ENCODE data around the gene FNDC3B. TPM values are rescaled to one million over a fixed set of nuclear protein-coding genes. Genes with fewer than 3 reads are reported as not detected.

Gene FNDC3B
- total RNA-seq, 1 donor from 2014 or later: 290 TPM

DNA sequence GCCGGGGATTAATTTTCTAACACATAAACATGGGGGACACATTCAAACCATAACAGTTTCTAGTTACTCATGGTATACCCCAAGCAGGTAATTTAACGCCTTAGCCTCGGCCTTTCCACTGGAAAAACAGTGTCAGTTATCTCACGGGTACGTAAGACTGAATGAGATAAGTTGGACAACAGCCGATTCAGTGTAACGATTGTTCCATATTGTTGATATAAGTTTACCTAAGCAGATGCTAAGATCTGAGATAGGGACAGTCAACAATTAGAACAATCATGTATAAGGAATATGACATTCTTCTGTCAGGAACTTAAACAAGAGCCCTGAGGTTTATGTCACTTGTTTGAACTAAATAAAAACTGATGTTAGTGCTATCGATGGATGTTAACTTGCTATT lies 278.1 kb downstream of the FNDC3B start:
- peak overlapping the region; percentile 83 for H3K27ac Mint-ChIP-seq (ENCODE audit: unreplicated experiment)
- H3K9me3 Mint-ChIP-seq (ENCODE audit: low read depth): no peaks in the 10 kb centered on the region
- no peak for DNase-seq (ENCODE audit: low spot score)
- H3K4me1 Mint-ChIP-seq (ENCODE audit: low read depth): peaks cover 94% of the 10 kb centered on the region
- peaks cover 29% of the 10 kb centered on the region for H3K36me3 Mint-ChIP-seq (ENCODE audit: low read depth)
- H3K4me3 Mint-ChIP-seq (ENCODE audit: unreplicated experiment): no peak overlapping the region
- TF ChIP-seq, protein P1, sequence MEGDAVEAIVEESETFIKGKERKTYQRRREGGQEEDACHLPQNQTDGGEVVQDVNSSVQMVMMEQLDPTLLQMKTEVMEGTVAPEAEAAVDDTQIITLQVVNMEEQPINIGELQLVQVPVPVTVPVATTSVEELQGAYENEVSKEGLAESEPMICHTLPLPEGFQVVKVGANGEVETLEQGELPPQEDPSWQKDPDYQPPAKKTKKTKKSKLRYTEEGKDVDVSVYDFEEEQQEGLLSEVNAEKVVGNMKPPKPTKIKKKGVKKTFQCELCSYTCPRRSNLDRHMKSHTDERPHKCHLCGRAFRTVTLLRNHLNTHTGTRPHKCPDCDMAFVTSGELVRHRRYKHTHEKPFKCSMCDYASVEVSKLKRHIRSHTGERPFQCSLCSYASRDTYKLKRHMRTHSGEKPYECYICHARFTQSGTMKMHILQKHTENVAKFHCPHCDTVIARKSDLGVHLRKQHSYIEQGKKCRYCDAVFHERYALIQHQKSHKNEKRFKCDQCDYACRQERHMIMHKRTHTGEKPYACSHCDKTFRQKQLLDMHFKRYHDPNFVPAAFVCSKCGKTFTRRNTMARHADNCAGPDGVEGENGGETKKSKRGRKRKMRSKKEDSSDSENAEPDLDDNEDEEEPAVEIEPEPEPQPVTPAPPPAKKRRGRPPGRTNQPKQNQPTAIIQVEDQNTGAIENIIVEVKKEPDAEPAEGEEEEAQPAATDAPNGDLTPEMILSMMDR (IDR thresholded peaks at IDR 0.05): no peak
- H3K27me3 Mint-ChIP-seq (ENCODE audit: low read depth): no peaks in the 10 kb centered on the region

DNA sequence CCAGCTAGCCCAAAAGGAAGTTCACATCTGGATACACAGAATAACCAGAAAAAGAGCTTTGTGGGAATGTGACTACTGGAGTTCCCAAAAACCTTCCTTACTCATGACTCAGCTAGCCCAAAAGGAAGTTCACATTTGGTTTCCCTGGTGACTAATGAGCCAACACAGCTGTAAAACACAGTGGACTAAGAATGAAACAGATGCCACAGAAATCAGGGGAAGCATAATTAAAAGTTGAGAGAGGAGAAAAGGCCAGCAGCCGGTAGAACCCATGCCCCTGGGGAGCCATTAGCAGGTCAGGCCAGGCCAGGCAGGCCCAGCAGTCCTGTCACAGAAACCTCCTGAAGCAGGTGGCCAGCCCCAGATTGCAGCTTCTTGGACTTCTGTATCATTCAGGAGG lies 278.6 kb downstream of the FNDC3B start:
- no peaks in the 10 kb centered on the region for H3K27me3 Mint-ChIP-seq (ENCODE audit: low read depth)
- DNase-seq (ENCODE audit: low spot score): no peak
- H3K9me3 Mint-ChIP-seq (ENCODE audit: low read depth): no peaks in the 10 kb centered on the region
- peaks cover 94% of the 10 kb centered on the region for H3K4me1 Mint-ChIP-seq (ENCODE audit: low read depth)
- TF ChIP-seq, protein P1 (IDR thresholded peaks at IDR 0.05): no peak
- H3K27ac Mint-ChIP-seq (ENCODE audit: unreplicated experiment): peak overlapping the region; percentile 83
- H3K36me3 Mint-ChIP-seq (ENCODE audit: low read depth): peaks cover 25% of the 10 kb centered on the region
- no peak overlapping the region for H3K4me3 Mint-ChIP-seq (ENCODE audit: unreplicated experiment)

DNA sequence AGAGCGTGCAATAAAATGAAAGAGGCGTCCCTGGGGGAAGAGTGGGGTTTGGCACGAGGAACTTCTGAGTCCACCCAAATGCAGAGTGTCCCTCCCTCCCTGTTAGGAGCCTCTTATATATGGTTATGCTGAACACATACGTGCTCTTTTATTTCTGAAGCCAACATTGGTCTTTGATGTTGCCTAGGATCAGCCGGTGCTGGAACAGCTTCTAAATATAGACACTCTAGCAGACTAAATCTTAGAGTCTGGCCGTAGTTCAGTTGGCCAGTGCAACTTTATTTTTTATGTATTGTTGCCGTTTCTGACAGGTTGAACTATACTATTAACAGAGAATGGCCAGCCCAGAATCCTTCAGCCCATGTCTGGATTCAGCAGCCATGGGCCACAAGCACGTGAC lies 280.2 kb downstream of the FNDC3B start:
- Mint-ChIP-seq H3K9me3 (ENCODE audit: low read depth) (no peaks in the 10 kb centered on the region), H3K4me3 (ENCODE audit: unreplicated experiment) (no peak overlapping the region), H3K27ac (ENCODE audit: unreplicated experiment) (peak overlapping the region; percentile 83), H3K4me1 (ENCODE audit: low read depth) (peaks cover 92% of the 10 kb centered on the region), H3K36me3 (ENCODE audit: low read depth) (peaks cover 27% of the 10 kb centered on the region), H3K27me3 (ENCODE audit: low read depth) (no peaks in the 10 kb centered on the region)
- TF ChIP-seq, protein P1 (IDR thresholded peaks at IDR 0.05): no peak
- DNase-seq (ENCODE audit: low spot score): no peak

DNA sequence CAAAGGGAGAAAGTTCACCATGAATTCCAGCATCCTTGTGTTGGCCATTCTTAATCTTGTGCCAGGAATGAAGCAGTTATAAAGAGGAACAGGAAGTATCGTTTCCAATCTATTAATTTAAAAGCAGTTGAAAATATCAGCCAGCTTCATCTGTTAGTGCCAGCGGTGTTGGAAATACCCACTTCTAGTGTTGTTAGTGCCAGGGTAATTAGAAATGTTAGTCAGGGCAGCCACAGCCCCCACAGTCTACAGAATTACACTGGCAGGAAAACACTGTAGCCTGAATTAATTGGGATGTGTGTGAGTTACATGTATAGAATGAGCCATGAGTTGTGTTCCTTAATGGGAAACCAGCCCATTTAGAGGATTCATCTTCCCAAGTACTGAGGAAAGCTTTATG lies 281.1 kb downstream of the FNDC3B start:
- no peak overlapping the region for H3K4me3 Mint-ChIP-seq (ENCODE audit: unreplicated experiment)
- no peak for DNase-seq (ENCODE audit: low spot score)
- H3K27me3 Mint-ChIP-seq (ENCODE audit: low read depth): no peaks in the 10 kb centered on the region
- TF ChIP-seq, protein P1 (IDR thresholded peaks at IDR 0.05): no peak
- peaks cover 89% of the 10 kb centered on the region for H3K4me1 Mint-ChIP-seq (ENCODE audit: low read depth)
- H3K9me3 Mint-ChIP-seq (ENCODE audit: low read depth): no peaks in the 10 kb centered on the region
- peak overlapping the region; percentile 83 for H3K27ac Mint-ChIP-seq (ENCODE audit: unreplicated experiment)
- H3K36me3 Mint-ChIP-seq (ENCODE audit: low read depth): peaks cover 30% of the 10 kb centered on the region

DNA sequence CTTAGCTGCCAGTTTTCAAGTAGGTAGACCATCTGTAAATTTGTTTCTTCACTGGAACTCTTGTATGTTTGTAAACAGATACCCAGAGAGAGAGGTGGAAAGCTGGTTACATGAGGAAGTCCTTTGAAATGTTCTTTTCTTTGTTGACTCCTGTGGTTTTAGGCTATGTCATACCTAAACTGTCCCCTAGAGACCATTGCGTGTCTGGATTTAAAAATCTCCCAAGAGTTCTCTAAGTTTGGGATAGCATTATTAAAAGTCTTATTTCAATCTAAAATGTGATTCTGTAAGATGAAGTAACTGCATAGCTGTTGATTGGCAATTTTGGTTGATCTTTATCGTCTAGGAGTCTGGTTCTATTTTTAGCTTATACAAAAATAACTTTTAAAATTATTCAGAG lies 281.7 kb downstream of the FNDC3B start:
- Mint-ChIP-seq H3K4me1 (ENCODE audit: low read depth) (peaks cover 83% of the 10 kb centered on the region), H3K9me3 (ENCODE audit: low read depth) (no peaks in the 10 kb centered on the region), H3K27ac (ENCODE audit: unreplicated experiment) (peak overlapping the region; percentile 83), H3K27me3 (ENCODE audit: low read depth) (no peaks in the 10 kb centered on the region), H3K4me3 (ENCODE audit: unreplicated experiment) (no peak overlapping the region), H3K36me3 (ENCODE audit: low read depth) (peaks cover 32% of the 10 kb centered on the region)
- DNase-seq (ENCODE audit: low spot score): no peak
- TF ChIP-seq, protein P1 (IDR thresholded peaks at IDR 0.05): peak; percentile 9

Data from chondrocyte (in vitro differentiated cells).